ENCODE results near the gene ANKRD55. TPM values are rescaled to one million over a fixed set of nuclear protein-coding genes. Genes with fewer than 3 reads are reported as not detected.

Gene ANKRD55
- total RNA-seq, 1 experiment from 2014 or later, result not detected

GRCh38 chr5:56246769-56247168 is 13.6 kb upstream of the ANKRD55 start (continued):
- TF ChIP-seq STAT6 (CRISPR knock-in tag; conservative IDR thresholded peaks at IDR 0.05; ENCODE audit: low read depth), result no peak
- TF ChIP-seq TEAD4 (CRISPR knock-in tag; IDR thresholded peaks at IDR 0.05), result no peak
- no peak for TF ChIP-seq ARID4B (CRISPR knock-in tag; IDR thresholded peaks at IDR 0.05; ENCODE audit: borderline replicate concordance)
- TF ChIP-seq IRF2 (CRISPR knock-in tag; IDR thresholded peaks at IDR 0.05; ENCODE audit: borderline replicate concordance, low read depth), result no peak
- TF ChIP-seq ZNF232 (CRISPR knock-in tag; IDR thresholded peaks at IDR 0.05), result no peak
- no peak for TF ChIP-seq FOXP4 (CRISPR knock-in tag; IDR thresholded peaks at IDR 0.05)
- TF ChIP-seq USF2 (CRISPR knock-in tag; IDR thresholded peaks at IDR 0.05), result no peak
- TF ChIP-seq IRF1 (CRISPR knock-in tag; IDR thresholded peaks at IDR 0.05), result no peak
- no peak for TF ChIP-seq AR (CRISPR knock-in tag; IDR thresholded peaks at IDR 0.05)
- TF ChIP-seq USF1 (CRISPR knock-in tag; IDR thresholded peaks at IDR 0.05), result no peak
- no peak for TF ChIP-seq ZMAT4 (CRISPR knock-in tag; IDR thresholded peaks at IDR 0.05)
- TF ChIP-seq NR3C1 (CRISPR knock-in tag; conservative IDR thresholded peaks at IDR 0.05; ENCODE audit: low read depth), result no peak
- TF ChIP-seq ZNF512 (CRISPR knock-in tag; IDR thresholded peaks at IDR 0.05; ENCODE audit: borderline replicate concordance), result no peak

Measured in WTC11 (cell line).